ENCODE results near the gene NPM3. TPM values are rescaled to one million over a fixed set of nuclear protein-coding genes. Genes with fewer than 3 reads are reported as not detected.

Gene NPM3
- total and polyA plus RNA-seq, 2 experiments from 2014 or later = 2.9 to 69.6 TPM

DNA sequence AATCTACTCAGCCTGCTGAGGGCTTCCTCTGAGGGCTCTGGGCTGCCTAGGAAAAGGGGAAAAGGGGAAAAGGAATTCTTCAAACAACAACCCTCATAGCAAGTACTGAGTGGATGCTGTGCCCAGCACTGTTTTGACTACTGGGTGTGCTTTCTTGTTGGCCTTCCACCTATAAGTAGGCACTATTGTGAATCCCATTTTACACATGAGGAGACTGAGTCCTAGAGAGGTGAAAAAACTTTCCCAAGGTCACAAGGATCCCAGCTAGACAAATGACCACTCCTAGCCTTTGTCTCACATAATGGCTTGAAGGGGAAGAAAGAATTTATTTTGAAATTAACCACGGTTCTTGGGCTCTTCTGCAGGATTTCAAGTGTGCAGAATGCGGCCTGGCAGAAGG, 24.4 kb downstream of the NPM3 start:
- no peaks in the 10 kb centered on the region for H3K36me3 ChIP-seq (ENCODE audit: low read depth)
- no peak overlapping the region for H3K27ac ChIP-seq
- H3K27me3 ChIP-seq (replicated peaks; ENCODE audit: insufficient read depth) = peaks cover 32% of the 10 kb centered on the region
- no peak for DNase-seq
- H3K9me3 ChIP-seq (ENCODE audit: low read depth) = no peaks in the 10 kb centered on the region
- no peaks in the 10 kb centered on the region for H3K9me2 ChIP-seq (ENCODE audit: insufficient read depth)
- H3K4me3 ChIP-seq = no peak overlapping the region
- H3F3A ChIP-seq (ENCODE audit: insufficient read depth) = no peaks in the 10 kb centered on the region
- 40 to 55% methylated on average over 2 of the region's 2 CpGs for WGBS, 2 experiments (ENCODE audit: low coverage in 1 of 2, low lambda C conversion rate in 2 of 2, missing lambda C conversion rate in 2 of 2)
- H3K4me2 ChIP-seq (ENCODE audit: unreplicated experiment) = no peak overlapping the region
- no peaks in the 10 kb centered on the region for H3K79me2 ChIP-seq (ENCODE audit: insufficient read depth)
- no peak overlapping the region for H3K9ac ChIP-seq
- in situ Hi-C loops (cut with MboI) = loop anchor here (25.0 kb wide), 1 partner anchor 572 kb away; no protein-coding TSS in a partner anchor
- H2AFZ ChIP-seq = no peak overlapping the region
- no peak for TF ChIP-seq EZH2 (IDR thresholded peaks at IDR 0.05; ENCODE audit: insufficient read depth, poor library complexity, severe bottlenecking)
- TF ChIP-seq EZH2phosphoT487 (IDR thresholded peaks at IDR 0.05; ENCODE audit: insufficient read depth, low read depth) = no peak
- no peaks in the 10 kb centered on the region for H3K4me1 ChIP-seq (ENCODE audit: insufficient read depth)
- no peaks in the 10 kb centered on the region for H4K20me1 ChIP-seq (ENCODE audit: insufficient read depth)

DNA sequence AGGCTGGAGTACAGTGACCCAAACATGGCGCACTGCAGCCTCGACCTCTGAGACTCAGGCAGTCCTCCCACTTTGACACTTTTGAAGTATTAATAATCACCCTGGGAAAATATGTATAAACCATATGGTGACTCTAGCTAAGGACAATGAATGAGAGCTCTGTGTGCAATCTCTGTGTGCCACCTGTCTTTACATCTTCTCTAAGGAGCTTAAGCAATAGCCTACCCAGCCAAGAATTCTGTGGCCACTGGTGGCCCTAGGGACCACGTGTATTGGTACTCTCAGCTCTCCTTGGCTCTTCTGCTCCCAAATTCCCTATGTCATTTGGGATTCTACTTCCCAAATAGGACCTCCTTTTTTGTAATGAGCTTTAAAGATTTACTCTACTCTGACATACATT, 31.0 kb downstream of the NPM3 start:
- TF ChIP-seq EZH2phosphoT487 (IDR thresholded peaks at IDR 0.05; ENCODE audit: insufficient read depth, low read depth) = no peak
- no peak for TF ChIP-seq EZH2 (IDR thresholded peaks at IDR 0.05; ENCODE audit: insufficient read depth, poor library complexity, severe bottlenecking)
- H3K4me3 ChIP-seq = no peak overlapping the region
- H2AFZ ChIP-seq = no peak overlapping the region
- H3K36me3 ChIP-seq (ENCODE audit: low read depth) = no peaks in the 10 kb centered on the region
- H3K9me2 ChIP-seq (ENCODE audit: insufficient read depth) = no peaks in the 10 kb centered on the region
- H3F3A ChIP-seq (ENCODE audit: insufficient read depth) = no peaks in the 10 kb centered on the region
- DNase-seq = no peak
- H3K4me1 ChIP-seq (ENCODE audit: insufficient read depth) = no peaks in the 10 kb centered on the region
- no peak overlapping the region for H3K4me2 ChIP-seq (ENCODE audit: unreplicated experiment)
- H3K79me2 ChIP-seq (ENCODE audit: insufficient read depth) = no peaks in the 10 kb centered on the region
- peaks cover 14% of the 10 kb centered on the region for H3K27me3 ChIP-seq (replicated peaks; ENCODE audit: insufficient read depth)
- H4K20me1 ChIP-seq (ENCODE audit: insufficient read depth) = no peaks in the 10 kb centered on the region
- no peak overlapping the region for H3K9ac ChIP-seq
- in situ Hi-C loops (cut with MboI) = loop anchor here (25.0 kb wide), 1 partner anchor 565 kb away; no protein-coding TSS in a partner anchor
- H3K27ac ChIP-seq = no peak overlapping the region
- 46 to 49% methylated on average over 3 of the region's 3 CpGs for WGBS, 2 experiments (ENCODE audit: low coverage in 1 of 2, low lambda C conversion rate in 2 of 2, missing lambda C conversion rate in 2 of 2)
- H3K9me3 ChIP-seq (ENCODE audit: low read depth) = no peaks in the 10 kb centered on the region

- Histone ChIP-seq H3K27me3 (replicated peaks; ENCODE audit: insufficient read depth) (peaks cover 12% of the 10 kb centered on the region; the same call in 1 of the 2 replicates), H3K4me2 (ENCODE audit: unreplicated experiment) (no peak overlapping the region), H3K4me1 (ENCODE audit: insufficient read depth) (no peaks in the 10 kb centered on the region), H3K9me2 (ENCODE audit: insufficient read depth) (no peaks in the 10 kb centered on the region), H3F3A (ENCODE audit: insufficient read depth) (no peaks in the 10 kb centered on the region), H3K36me3 (ENCODE audit: low read depth) (no peaks in the 10 kb centered on the region), H3K27ac (no peak overlapping the region), H3K9ac (no peak overlapping the region), H2AFZ (no peak overlapping the region), H4K20me1 (ENCODE audit: insufficient read depth) (no peaks in the 10 kb centered on the region), H3K9me3 (ENCODE audit: low read depth) (no peaks in the 10 kb centered on the region), H3K79me2 (ENCODE audit: insufficient read depth) (no peaks in the 10 kb centered on the region), H3K4me3 (no peak overlapping the region)
- TF ChIP-seq EZH2 (IDR thresholded peaks at IDR 0.05; ENCODE audit: insufficient read depth, poor library complexity, severe bottlenecking) (no peak), EZH2phosphoT487 (IDR thresholded peaks at IDR 0.05; ENCODE audit: insufficient read depth, low read depth) (no peak)
- no peak for DNase-seq
- in situ Hi-C loops (cut with MboI) = loop anchor here (25.0 kb wide), 1 partner anchor 562 kb away; no protein-coding TSS in a partner anchor
- WGBS, 2 experiments (ENCODE audit: low coverage in 1 of 2, low lambda C conversion rate in 2 of 2, missing lambda C conversion rate in 2 of 2) = 64 to 65% methylated on average over 19 of the region's 19 CpGs
Observed at GRCh38 chr10:101749047-101750016, 33.9 kb downstream of the NPM3 start.

- H3K27me3 ChIP-seq (replicated peaks; ENCODE audit: insufficient read depth) = peaks cover 8% of the 10 kb centered on the region; the same call in 1 of the 2 replicates
- no peak overlapping the region for H2AFZ ChIP-seq
- H3K9me3 ChIP-seq (ENCODE audit: low read depth) = no peaks in the 10 kb centered on the region
- in situ Hi-C loops (cut with MboI) = no loop called here
- no peaks in the 10 kb centered on the region for H3K36me3 ChIP-seq (ENCODE audit: low read depth)
- TF ChIP-seq EZH2 (IDR thresholded peaks at IDR 0.05; ENCODE audit: insufficient read depth, poor library complexity, severe bottlenecking) = no peak
- TF ChIP-seq EZH2phosphoT487 (IDR thresholded peaks at IDR 0.05; ENCODE audit: insufficient read depth, low read depth) = no peak
- H4K20me1 ChIP-seq (ENCODE audit: insufficient read depth) = no peaks in the 10 kb centered on the region
- no peak overlapping the region for H3K9ac ChIP-seq
- no peak overlapping the region for H3K4me2 ChIP-seq (ENCODE audit: unreplicated experiment)
- H3K9me2 ChIP-seq (ENCODE audit: insufficient read depth) = no peaks in the 10 kb centered on the region
- H3F3A ChIP-seq (ENCODE audit: insufficient read depth) = no peaks in the 10 kb centered on the region
- no peak overlapping the region for H3K27ac ChIP-seq
- H3K4me3 ChIP-seq = no peak overlapping the region
- H3K79me2 ChIP-seq (ENCODE audit: insufficient read depth) = no peaks in the 10 kb centered on the region
- H3K4me1 ChIP-seq (ENCODE audit: insufficient read depth) = no peaks in the 10 kb centered on the region
- DNase-seq = no peak
- WGBS, 2 experiments (ENCODE audit: low coverage in 1 of 2, low lambda C conversion rate in 2 of 2, missing lambda C conversion rate in 2 of 2) = 40 to 41% methylated on average over 3 of the region's 3 CpGs
Observed at GRCh38 chr10:101748496-101748895, 34.8 kb downstream of the NPM3 start.

All from GM23248 (cell line).